Lower lobe of right lung (tissue), 2 donors: Measurements from ENCODE around the gene SEC14L2. TPM values are rescaled to one million over a fixed set of nuclear protein-coding genes. Genes with fewer than 3 reads are reported as not detected.

Source experiments
- ATAC-seq, 2 donors: fragments of 200-7000 bp; cut with Tn5 transposase; one replicate each; pipeline ENCODE4 v1.9.1; 2020 to 2022; ENCODE audit warnings: mild to moderate bottlenecking in 2 of 2, moderate library complexity in 2 of 2
- DNase-seq: peaks from one replicate; pipeline ENCODE4 v3.0.0-alpha.2; 2020
- H3K27ac ChIP-seq: fragments of 200-600 bp; one replicate; pipeline ENCODE4 v1.8.0; 2022
- H3K27me3 ChIP-seq: fragments of 200-600 bp; one replicate; pipeline ENCODE4 v1.8.0; 2022; ENCODE audit warnings: low read depth
- H3K36me3 ChIP-seq: fragments of 200-600 bp; one replicate; pipeline ENCODE4 v1.8.0; 2022; ENCODE audit warnings: mild to moderate bottlenecking
- H3K4me1 ChIP-seq: fragments of 200-600 bp; one replicate; pipeline ENCODE4 v1.8.0; 2022
- H3K4me3 ChIP-seq: fragments of 200-600 bp; one replicate; pipeline ENCODE4 v1.8.0; 2022; ENCODE audit warnings: mild to moderate bottlenecking
- H3K9me3 ChIP-seq: fragments of 200-600 bp; one replicate; pipeline ENCODE4 v1.8.0; 2022
- CTCF ChIP-seq: fragments of 200-600 bp; IDR thresholded peaks from one replicate; pipeline ENCODE4 v1.8.0; 2022; ENCODE audit warnings: antibody characterized with exemption, mild to moderate bottlenecking
- intact Hi-C: fragments of 100-400 bp; cut with DNase I; formaldehyde crosslinking; loops from one replicate; pipeline ENCODE4 v1.11.0; 2022
- total RNA-seq: library from RNA; stranded (reverse); fragmentation: NEBNext Ultra II Directional; extraction: Animal tissue kit (Norgen Biotek cat#: 25700); gene quantifications from one replicate; pipeline ENCODE4 v1.2.1, GENCODE V29; 2021
- donor health status: DM: no; HTN: yes; CAD: no; lungs with severe emphysema.

The SEC14L2 gene
- total RNA-seq, 1 donor from 2014 or later = 7.8 TPM

GRCh38 chr22:30411780-30412179 lies 15.0 kb downstream of the SEC14L2 start:
- ATAC-seq (no peak), DNase-seq (no peak)
- Histone ChIP-seq H3K27me3 (no peaks in the 10 kb centered on the region), H3K4me3 (no peak overlapping the region), H3K9me3 (no peaks in the 10 kb centered on the region), H3K36me3 (peaks cover 65% of the 10 kb centered on the region), H3K27ac (no peak overlapping the region), H3K4me1 (no peaks in the 10 kb centered on the region)
- TF ChIP-seq CTCF = no peak
- intact Hi-C loops = no loop called here

GRCh38 chr22:30413001-30413400 lies 16.2 kb downstream of the SEC14L2 start:
- no peak for TF ChIP-seq CTCF
- intact Hi-C loops = no loop called here
- H3K4me1 ChIP-seq = no peaks in the 10 kb centered on the region
- no peak overlapping the region for H3K4me3 ChIP-seq
- no peak overlapping the region for H3K27ac ChIP-seq
- DNase-seq (no peak), ATAC-seq (no peak)
- no peaks in the 10 kb centered on the region for H3K27me3 ChIP-seq
- no peaks in the 10 kb centered on the region for H3K9me3 ChIP-seq
- H3K36me3 ChIP-seq = peaks cover 65% of the 10 kb centered on the region

- no peaks in the 10 kb centered on the region for H3K27me3 ChIP-seq
- no peak overlapping the region for H3K27ac ChIP-seq
- DNase-seq = no peak
- ATAC-seq = no peak
- no peak for TF ChIP-seq CTCF
- H3K4me3 ChIP-seq = no peak overlapping the region
- peaks cover 71% of the 10 kb centered on the region for H3K36me3 ChIP-seq
- no peaks in the 10 kb centered on the region for H3K9me3 ChIP-seq
- intact Hi-C loops = no loop called here
- no peaks in the 10 kb centered on the region for H3K4me1 ChIP-seq
These were observed 17.1 kb downstream of the SEC14L2 start for GRCh38 chr22:30413745-30414524.

GRCh38 chr22:30414525-30415047 lies 17.8 kb downstream of the SEC14L2 start:
- no peak for TF ChIP-seq CTCF
- no peak overlapping the region for H3K4me3 ChIP-seq
- ATAC-seq (no peak), DNase-seq (no peak)
- intact Hi-C loops = no loop called here
- peaks cover 74% of the 10 kb centered on the region for H3K36me3 ChIP-seq
- no peak overlapping the region for H3K27ac ChIP-seq
- H3K9me3 ChIP-seq = no peaks in the 10 kb centered on the region
- H3K4me1 ChIP-seq = no peaks in the 10 kb centered on the region
- H3K27me3 ChIP-seq = no peaks in the 10 kb centered on the region

- Histone ChIP-seq H3K4me1 (peaks cover 14% of the 10 kb centered on the region), H3K27me3 (no peaks in the 10 kb centered on the region), H3K36me3 (peaks cover 57% of the 10 kb centered on the region), H3K4me3 (no peak overlapping the region), H3K9me3 (no peaks in the 10 kb centered on the region), H3K27ac (no peak overlapping the region)
- no peak for TF ChIP-seq CTCF
- intact Hi-C loops = no loop called here
- no peak for DNase-seq
- no peak for ATAC-seq
These were observed 19.6 kb downstream of the SEC14L2 start for GRCh38 chr22:30416403-30416802.
